CMK (cell line): Measurements from ENCODE around the gene PDXDC1.
"Not testable (repeated sequence)": the region's sequence is repeated elsewhere in the genome, so short reads cannot be mapped to it uniquely, and the experiment has no call there.

Source experiments
- DNase-seq: peaks from one replicate; pipeline ENCODE4 v3.0.0-alpha.2; 2010; ENCODE audit warnings: low read depth

PDXDC1 gene

GRCh38 chr16:14974656-14975417 is at the start of gene PDXDC1:
Gene PDXDC1, plus strand, starts transcription at chr16:14975026. Its CDS starts 174 bp downstream, at chr16:14975200.
- DNase-seq = peak; percentile 65

- DNase-seq = not testable (repeated sequence)
Measured at GRCh38 chr16:14928064-14928714, 46.6 kb upstream of the PDXDC1 start.

- not testable (repeated sequence) for DNase-seq
Measured at GRCh38 chr16:14929176-14929575, 45.6 kb upstream of the PDXDC1 start.

- not testable (repeated sequence) for DNase-seq
Measured at GRCh38 chr16:14930246-14930645, 44.6 kb upstream of the PDXDC1 start.

- DNase-seq = not testable (repeated sequence)
Measured at GRCh38 chr16:14930971-14931370, 43.9 kb upstream of the PDXDC1 start.

GRCh38 chr16:14932581-14933375 is 42.0 kb upstream of the PDXDC1 start:
- DNase-seq = not testable (repeated sequence)

- not testable (repeated sequence) for DNase-seq
Measured at GRCh38 chr16:14937143-14937542, 37.7 kb upstream of the PDXDC1 start, which contains the start of gene NPIPA1. Gene NPIPA1, plus strand, starts transcription at chr16:14937443. Its CDS starts 0 bp downstream, at chr16:14937443.

- DNase-seq = not testable (repeated sequence)
Measured at GRCh38 chr16:14937994-14938393, 36.8 kb upstream of the PDXDC1 start.

GRCh38 chr16:14942686-14943085 is 32.1 kb upstream of the PDXDC1 start:
- DNase-seq = not testable (repeated sequence)

GRCh38 chr16:14955546-14956231 is 19.1 kb upstream of the PDXDC1 start:
- no peak for DNase-seq

GRCh38 chr16:14957576-14958322 is 17.1 kb upstream of the PDXDC1 start:
- no peak for DNase-seq

GRCh38 chr16:14958323-14958600 is 16.6 kb upstream of the PDXDC1 start:
- DNase-seq = no peak

- DNase-seq = no peak
Measured at GRCh38 chr16:14958970-14959369, 15.9 kb upstream of the PDXDC1 start.

- DNase-seq = no peak
Measured at GRCh38 chr16:14961405-14962186, 13.2 kb upstream of the PDXDC1 start.

GRCh38 chr16:14963281-14964173 is 11.3 kb upstream of the PDXDC1 start:
- no peak for DNase-seq

GRCh38 chr16:14965328-14965727 is 9.5 kb upstream of the PDXDC1 start:
- DNase-seq = no peak

- not testable (repeated sequence) for DNase-seq
Measured at GRCh38 chr16:14969795-14970194, 5.0 kb upstream of the PDXDC1 start.

GRCh38 chr16:14971621-14972228 is 3.1 kb upstream of the PDXDC1 start:
- DNase-seq = not testable (repeated sequence)

- DNase-seq = not testable (repeated sequence)
Measured at GRCh38 chr16:14973785-14974322, 972 bp upstream of the PDXDC1 start.
